Measurements from ENCODE around the gene CYP2C19. TPM values are rescaled to one million over a fixed set of nuclear protein-coding genes. Genes with fewer than 3 reads are reported as not detected.

Gene CYP2C19
- total RNA-seq, result under 1 TPM in 2 of 4 donors, not detected in 2; 0.54 to 0.89 TPM

GRCh38 chr10:94762393-94762792, at the start of gene CYP2C19:
Gene CYP2C19, plus strand, starts transcription at chr10:94762681. Its CDS starts 25 bp downstream, at chr10:94762706.
- 59 to 80% methylated on average over 3 of the region's 3 CpGs for whole genome bisulfite sequencing, 2 donors (ENCODE audit: low coverage in 1 of 2)
- TF ChIP-seq CTCF (IDR thresholded peaks at IDR 0.05) (no peak), EP300 (IDR thresholded peaks at IDR 0.05) (no peak), POLR2AphosphoS5 (IDR thresholded peaks at IDR 0.05) (no peak), POLR2A (IDR thresholded peaks at IDR 0.05) (no peak)

GRCh38 chr10:94725871-94726270, 36.6 kb upstream of the CYP2C19 start:
- Histone ChIP-seq H3K36me3 (no peaks in the 10 kb centered on the region), H3K27me3 (no peaks in the 10 kb centered on the region), H3K4me1 (no peaks in the 10 kb centered on the region), H3K9me3 (no peaks in the 10 kb centered on the region), H3K4me3 (no peak overlapping the region), H3K27ac (no peak overlapping the region)
- no peak for TF ChIP-seq CTCF (IDR thresholded peaks at IDR 0.05)
- TF ChIP-seq EP300 (IDR thresholded peaks at IDR 0.05), result no peak
- no peak for TF ChIP-seq POLR2AphosphoS5 (IDR thresholded peaks at IDR 0.05)
- no peak for TF ChIP-seq POLR2A (IDR thresholded peaks at IDR 0.05)
- ATAC-seq, result no peak

More at GRCh38 chr10:94762393-94762792, at the start of gene CYP2C19:
- no peak for ATAC-seq
- Histone ChIP-seq H3K9me3 (no peaks in the 10 kb centered on the region), H3K36me3 (no peaks in the 10 kb centered on the region), H3K4me1 (no peaks in the 10 kb centered on the region), H3K4me3 (no peak within 1 kb of the TSS), H3K27me3 (no peaks in the 10 kb centered on the region), H3K27ac (no peak within 1 kb of the TSS)

- no peak for ATAC-seq
- peaks cover 0 to 9% (median 0%) of the 10 kb centered on the region in 3 donors for H3K9me3 ChIP-seq
- no peak for TF ChIP-seq POLR2A (IDR thresholded peaks at IDR 0.05)
- TF ChIP-seq EP300 (IDR thresholded peaks at IDR 0.05), result no peak
- no peak for TF ChIP-seq CTCF (IDR thresholded peaks at IDR 0.05)
- no peak for TF ChIP-seq POLR2AphosphoS5 (IDR thresholded peaks at IDR 0.05)
- H3K36me3 ChIP-seq, result no peaks in the 10 kb centered on the region
- no peak overlapping the region for H3K27ac ChIP-seq
- WGBS, 2 donors (ENCODE audit: low coverage in 1 of 2), result 67 to 80% methylated on average over 3 of the region's 3 CpGs
- no peak overlapping the region for H3K4me3 ChIP-seq
- H3K27me3 ChIP-seq, result no peaks in the 10 kb centered on the region
- H3K4me1 ChIP-seq, result no peaks in the 10 kb centered on the region
Measured at GRCh38 chr10:94735197-94735596, 27.3 kb upstream of the CYP2C19 start.

GRCh38 chr10:94738588-94738987, 23.9 kb upstream of the CYP2C19 start:
- H3K4me3 ChIP-seq, result no peak overlapping the region
- H3K9me3 ChIP-seq, result peaks cover 0 to 15% (median 0%) of the 10 kb centered on the region in 3 donors
- ATAC-seq, result no peak
- 56% methylated on average over 2 of the region's 2 CpGs; no CpG with 5 or more reads in 1 of the 2 donors for WGBS, 2 donors (ENCODE audit: low coverage in 1 of 2)
- no peaks in the 10 kb centered on the region for H3K4me1 ChIP-seq
- no peak for TF ChIP-seq EP300 (IDR thresholded peaks at IDR 0.05)
- no peak for TF ChIP-seq CTCF (IDR thresholded peaks at IDR 0.05)
- no peaks in the 10 kb centered on the region for H3K27me3 ChIP-seq
- H3K27ac ChIP-seq, result no peak overlapping the region
- no peaks in the 10 kb centered on the region for H3K36me3 ChIP-seq

- no peaks in the 10 kb centered on the region for H3K4me1 ChIP-seq
- H3K9me3 ChIP-seq, result peaks cover 0 to 18% (median 0%) of the 10 kb centered on the region in 3 donors
- H3K27ac ChIP-seq, result no peak overlapping the region
- no peak for ATAC-seq
- H3K36me3 ChIP-seq, result no peaks in the 10 kb centered on the region
- no peak for TF ChIP-seq CTCF (IDR thresholded peaks at IDR 0.05)
- no peak for TF ChIP-seq POLR2A (IDR thresholded peaks at IDR 0.05)
- TF ChIP-seq POLR2AphosphoS5 (IDR thresholded peaks at IDR 0.05), result no peak
- no peak for TF ChIP-seq EP300 (IDR thresholded peaks at IDR 0.05)
- no peak overlapping the region for H3K4me3 ChIP-seq
- WGBS, 2 donors (ENCODE audit: low coverage in 1 of 2), result 69 to 80% methylated on average over 2 of the region's 2 CpGs
- no peaks in the 10 kb centered on the region for H3K27me3 ChIP-seq
Measured at GRCh38 chr10:94747137-94747536, 15.3 kb upstream of the CYP2C19 start.

Data from gastroesophageal sphincter (tissue), 4 donors.